A204.1 (cell line): ENCODE data around the gene PLXND1.

Experiments used
- FAIRE-seq: peaks from 2 replicates; lab custom pipeline; 2012; peaks lifted over from hg19 to GRCh38; lab: Jason Lieb, UNC

The PLXND1 gene

GRCh38 chr3:129563332-129563731, 43.1 kb downstream of the PLXND1 start:
- no peak for FAIRE-seq

- no peak for FAIRE-seq
Measured at GRCh38 chr3:129562803-129563202, 43.7 kb downstream of the PLXND1 start.

GRCh38 chr3:129561619-129562248, 44.7 kb downstream of the PLXND1 start:
- FAIRE-seq = no peak

- FAIRE-seq = no peak
Measured at GRCh38 chr3:129560911-129561594, 45.4 kb downstream of the PLXND1 start.

GRCh38 chr3:129560269-129560787, 46.1 kb downstream of the PLXND1 start:
- FAIRE-seq = no peak

GRCh38 chr3:129559565-129560079, 46.9 kb downstream of the PLXND1 start:
- FAIRE-seq = no peak

GRCh38 chr3:129558772-129559564, 47.5 kb downstream of the PLXND1 start:
- no peak for FAIRE-seq

GRCh38 chr3:129558081-129558771, 48.2 kb downstream of the PLXND1 start:
- no peak for FAIRE-seq

- FAIRE-seq = no peak
Measured at GRCh38 chr3:129557548-129557894, 49.0 kb downstream of the PLXND1 start.

GRCh38 chr3:129556890-129557547, 49.5 kb downstream of the PLXND1 start:
- FAIRE-seq = no peak

GRCh38 chr3:129556358-129556695, 50.1 kb downstream of the PLXND1 start:
- no peak for FAIRE-seq

- FAIRE-seq = no peak
Measured at GRCh38 chr3:129555616-129556357, 50.7 kb downstream of the PLXND1 start.

GRCh38 chr3:129555153-129555550, 51.3 kb downstream of the PLXND1 start:
- no peak for FAIRE-seq

GRCh38 chr3:129554356-129555152, 51.9 kb downstream of the PLXND1 start:
- FAIRE-seq = no peak

GRCh38 chr3:129553719-129554118, 52.8 kb downstream of the PLXND1 start:
- no peak for FAIRE-seq

- no peak for FAIRE-seq
Measured at GRCh38 chr3:129553171-129553570, 53.3 kb downstream of the PLXND1 start.

GRCh38 chr3:129552287-129553050, 54.0 kb downstream of the PLXND1 start:
- FAIRE-seq = no peak

GRCh38 chr3:129549805-129550204, 56.7 kb downstream of the PLXND1 start:
- no peak for FAIRE-seq

GRCh38 chr3:129549006-129549800, 57.3 kb downstream of the PLXND1 start:
- no peak for FAIRE-seq
